ENCODE measurements around the gene NCKAP5.
"Not testable (repeated sequence)": the region's sequence is repeated elsewhere in the genome, so short reads cannot be mapped to it uniquely, and the experiment has no call there.

The NCKAP5 gene

GRCh38 chr2:133495226-133495625 lies 73.0 kb downstream of the NCKAP5 start:
- no peak for DNase-seq

- no peak for DNase-seq
Measured at GRCh38 chr2:133492719-133493380, 75.4 kb downstream of the NCKAP5 start.

- DNase-seq, result no peak
Measured at GRCh38 chr2:133490411-133490980, 77.8 kb downstream of the NCKAP5 start.

- DNase-seq, result no peak
Measured at GRCh38 chr2:133489641-133490410, 78.4 kb downstream of the NCKAP5 start.

- no peak for DNase-seq
Measured at GRCh38 chr2:133489146-133489545, 79.1 kb downstream of the NCKAP5 start.

- DNase-seq, result no peak
Measured at GRCh38 chr2:133486771-133487191, 81.5 kb downstream of the NCKAP5 start.

- DNase-seq, result peak; percentile 64 to 94
Measured at GRCh38 chr2:133485868-133486267, 82.4 kb downstream of the NCKAP5 start.

GRCh38 chr2:133484784-133485183 lies 83.5 kb downstream of the NCKAP5 start:
- DNase-seq, result no peak

GRCh38 chr2:133484106-133484505 lies 84.2 kb downstream of the NCKAP5 start:
- DNase-seq, result no peak

GRCh38 chr2:133483181-133483580 lies 85.1 kb downstream of the NCKAP5 start:
- DNase-seq, result no peak

GRCh38 chr2:133480707-133481429 lies 87.4 kb downstream of the NCKAP5 start:
- DNase-seq, result no peak

- DNase-seq, result no peak
Measured at GRCh38 chr2:133477616-133477990, 90.7 kb downstream of the NCKAP5 start.

- DNase-seq, result no peak
Measured at GRCh38 chr2:133476931-133477615, 91.2 kb downstream of the NCKAP5 start.

GRCh38 chr2:133476286-133476685 lies 92.0 kb downstream of the NCKAP5 start:
- DNase-seq, result no peak

- no peak for DNase-seq
Measured at GRCh38 chr2:133475610-133476009, 92.7 kb downstream of the NCKAP5 start.

- not testable (repeated sequence) for DNase-seq
Measured at GRCh38 chr2:133470446-133470845, 97.8 kb downstream of the NCKAP5 start.

- DNase-seq, result no peak
Measured at GRCh38 chr2:133462811-133463210, 105.5 kb downstream of the NCKAP5 start.

- no peak for DNase-seq
Measured at GRCh38 chr2:133461484-133461883, 106.8 kb downstream of the NCKAP5 start.

- no peak for DNase-seq
Measured at GRCh38 chr2:133459590-133459989, 108.7 kb downstream of the NCKAP5 start.

GRCh38 chr2:133458280-133458679 lies 110.0 kb downstream of the NCKAP5 start:
- DNase-seq, result no peak

- no peak for DNase-seq
Measured at GRCh38 chr2:133457861-133458260, 110.4 kb downstream of the NCKAP5 start.

GRCh38 chr2:133456971-133457370 lies 111.3 kb downstream of the NCKAP5 start:
- DNase-seq, result no peak

GRCh38 chr2:133456156-133456555 lies 112.1 kb downstream of the NCKAP5 start:
- DNase-seq, result no peak
